H1 (cell line): ENCODE data around the gene ANKS1A. TPM values are rescaled to one million over a fixed set of nuclear protein-coding genes. Genes with fewer than 3 reads are reported as not detected.

Source experiments
- CTCF ChIA-PET: fragments of 300-600 bp; sonication (Branson Sonifier 250); formaldehyde crosslinking; loops from one replicate; lab custom pipeline; 2021; ENCODE audit not compliant: partially characterized antibody; lab: Charles Lee
- POLR2A ChIA-PET: fragments of 300-600 bp; sonication (Branson Sonifier 250); formaldehyde crosslinking; loops from one replicate; lab custom pipeline; 2021; ENCODE audit warnings: inconsistent platforms; ENCODE audit not compliant: partially characterized antibody; lab: Charles Lee
- DNase-seq, 2 experiments: peaks; one replicate each; pipeline versions ENCODE4 v3.0.0 to v3.0.0-alpha.2; 2010 to 2022; ENCODE audit warnings: low spot score in 2 of 2, low read depth in 1 of 2, mixed read lengths in 1 of 2
- FAIRE-seq: peaks from 2 replicates; lab custom pipeline; 2011; peaks lifted over from hg19 to GRCh38; lab: Jason Lieb, UNC
- H2AFZ ChIP-seq: 2 replicates; pipeline ENCODE4 v1.8.1; 2012; ENCODE audit warnings: low read length, inconsistent platforms
- H2AK5ac ChIP-seq: 2 replicates; pipeline ENCODE4 v1.6.1; 2013; ENCODE audit warnings: low read depth, low read length
- H2BK120ac ChIP-seq: replicated peaks from 2 replicates; pipeline ENCODE3; 2013; ENCODE audit warnings: low read depth, low read length, inconsistent platforms
- H2BK12ac ChIP-seq: 2 replicates; pipeline ENCODE4 v1.6.1; 2013; ENCODE audit warnings: low read depth, low read length
- H2BK15ac ChIP-seq: 2 replicates; pipeline ENCODE4 v1.6.1; 2013; ENCODE audit warnings: low read length
- H2BK20ac ChIP-seq: 2 replicates; pipeline ENCODE4 v1.6.1; 2013; ENCODE audit warnings: low read length
- H2BK5ac ChIP-seq: 2 replicates; pipeline ENCODE4 v1.6.1; 2013; ENCODE audit warnings: low read depth, low read length
- H3K14ac ChIP-seq: 2 replicates; pipeline ENCODE4 v1.6.1; 2013; ENCODE audit warnings: inconsistent platforms; ENCODE audit not compliant: insufficient read length
- H3K18ac ChIP-seq: 2 replicates; pipeline ENCODE4 v1.6.1; 2013; ENCODE audit warnings: low read length; ENCODE audit errors: extremely low read depth
- H3K23ac ChIP-seq: 2 replicates; pipeline ENCODE4 v1.6.1; 2013; ENCODE audit warnings: inconsistent platforms; ENCODE audit not compliant: insufficient read length
- H3K23me2 ChIP-seq: 2 replicates; pipeline ENCODE4 v1.6.1; 2013; ENCODE audit warnings: low read depth, low read length
- H3K27ac ChIP-seq: 2 replicates; pipeline ENCODE4 v1.6.1; 2011; ENCODE audit warnings: low read depth, low read length, inconsistent platforms
- H3K27me3 ChIP-seq, 4 experiments: replicated peaks in 1 of 4; 1 replicate in 1 of 4; 2 replicates in 3 of 4; pipeline versions ENCODE4 v1.6.1 to v1.8.1; 2011 to 2013; ENCODE audit warnings: low read length in 3 of 4, mild to moderate bottlenecking in 3 of 4, inconsistent platforms in 2 of 4, mixed read lengths in 2 of 4, moderate library complexity in 1 of 4; ENCODE audit not compliant: control insufficient read depth in 3 of 4, insufficient read depth in 3 of 4; ENCODE audit errors: extremely low read depth in 1 of 4
- H3K36me3 ChIP-seq, 4 experiments: 2 replicates each; pipeline versions ENCODE4 v1.6.1 to v1.8.1; 2011 to 2013; ENCODE audit warnings: mild to moderate bottlenecking in 4 of 4, low read length in 3 of 4, moderate library complexity in 2 of 4, control low read depth in 1 of 4, inconsistent platforms in 1 of 4; ENCODE audit not compliant: insufficient read depth in 4 of 4, control insufficient read depth in 2 of 4
- H3K4ac ChIP-seq: replicated peaks from 2 replicates; pipeline ENCODE3; 2013; ENCODE audit warnings: low read length, low read depth, mixed read lengths, inconsistent platforms; ENCODE audit not compliant: insufficient read length
- H3K4me1 ChIP-seq, 4 experiments: replicated peaks in 1 of 4; 1 replicate in 1 of 4; 2 replicates in 3 of 4; pipeline versions ENCODE4 v1.6.1 to v1.8.1; 2011 to 2013; ENCODE audit warnings: low read length in 3 of 4, inconsistent platforms in 2 of 4, mixed read lengths in 1 of 4; ENCODE audit not compliant: insufficient read depth in 4 of 4, control insufficient read depth in 3 of 4
- H3K4me2 ChIP-seq, 2 experiments: 2 replicates each; pipeline versions ENCODE4 v1.6.1 to v1.8.1; 2011 to 2013; ENCODE audit warnings: low read depth in 2 of 2, low read length in 2 of 2, control low read depth in 1 of 2, inconsistent platforms in 1 of 2, mild to moderate bottlenecking in 1 of 2; ENCODE audit not compliant: insufficient read depth in 1 of 2
- H3K4me3 ChIP-seq, 4 experiments: fragments of 200-600, 300-600 bp in 1 of 4; sonication (generic), shearing (Covaris generic), sonication (Bioruptor Twin) in 1 of 4; 2 replicates each; pipeline versions ENCODE4 v1.5.1 to v1.8.1; 2011 to 2016; ENCODE audit warnings: low read length in 4 of 4, low read depth in 3 of 4, control low read depth in 2 of 4, inconsistent platforms in 2 of 4, mild to moderate bottlenecking in 2 of 4, mixed read lengths in 1 of 4, moderate library complexity in 1 of 4; ENCODE audit not compliant: insufficient read depth in 2 of 4; ENCODE audit errors: extremely low read depth in 1 of 4
- H3K56ac ChIP-seq: replicated peaks from 2 replicates; pipeline ENCODE3; 2013; ENCODE audit warnings: low read depth, mild to moderate bottlenecking, mixed read lengths, low read length, inconsistent platforms; ENCODE audit not compliant: insufficient read length
- H3K79me1 ChIP-seq: 2 replicates; pipeline ENCODE4 v1.6.1; 2013; ENCODE audit warnings: low read depth, low read length, control low read depth
- H3K79me2 ChIP-seq, 2 experiments: 2 replicates each; pipeline versions ENCODE4 v1.6.1 to v1.8.1; 2012 to 2013; ENCODE audit warnings: low read length in 2 of 2, mild to moderate bottlenecking in 2 of 2, inconsistent platforms in 1 of 2; ENCODE audit not compliant: insufficient read depth in 2 of 2, control insufficient read depth in 1 of 2
- H3K9ac ChIP-seq, 4 experiments: replicated peaks in 1 of 4; 1 replicate in 1 of 4; 2 replicates in 3 of 4; pipeline versions ENCODE4 v1.6.1 to v1.8.1; 2011 to 2013; ENCODE audit warnings: low read depth in 3 of 4, low read length in 3 of 4, control low read depth in 2 of 4, mild to moderate bottlenecking in 2 of 4, moderate library complexity in 2 of 4, inconsistent platforms in 1 of 4; ENCODE audit errors: extremely low read depth in 1 of 4
- H3K9me3 ChIP-seq, 2 experiments: 2 replicates each; pipeline versions ENCODE4 v1.6.1 to v1.8.1; 2012 to 2013; ENCODE audit warnings: mild to moderate bottlenecking in 2 of 2, moderate library complexity in 2 of 2, control low read depth in 1 of 2, inconsistent platforms in 1 of 2, low read depth in 1 of 2, low read length in 1 of 2, mixed read lengths in 1 of 2; ENCODE audit not compliant: insufficient read depth in 2 of 2
- H4K20me1 ChIP-seq, 2 experiments: replicated peaks in 1 of 2; 2 replicates each; pipeline versions ENCODE3 to v1.8.1; 2011 to 2013; ENCODE audit warnings: inconsistent platforms in 2 of 2, low read length in 2 of 2, mild to moderate bottlenecking in 1 of 2; ENCODE audit not compliant: insufficient read depth in 2 of 2, control insufficient read depth in 1 of 2
- H4K5ac ChIP-seq: 2 replicates; pipeline ENCODE4 v1.6.1; 2013; ENCODE audit warnings: low read length, low read depth, mixed read lengths, inconsistent platforms; ENCODE audit not compliant: insufficient read length
- H4K8ac ChIP-seq: 2 replicates; pipeline ENCODE4 v1.8.0; 2013; ENCODE audit warnings: mild to moderate bottlenecking, moderate library complexity, low read length, inconsistent platforms; ENCODE audit not compliant: insufficient read depth; ENCODE audit errors: extremely low read depth
- H4K91ac ChIP-seq: replicated peaks from 2 replicates; pipeline ENCODE3; 2013; ENCODE audit warnings: low read length, mixed read lengths, inconsistent platforms; ENCODE audit not compliant: insufficient read length
- KDM1A ChIP-seq: fragments of 200-600, 300-600 bp; sonication (generic); IDR thresholded peaks from 2 replicates; pipeline ENCODE4 v1.7.1; 2016; ENCODE audit warnings: mild to moderate bottlenecking, low read length, borderline replicate concordance
- RAD21 ChIP-seq, 2 experiments: IDR thresholded peaks in 1 of 2; conservative IDR thresholded peaks in 1 of 2; 2 replicates each; pipeline ENCODE4 v1.6.1; 2011; ENCODE audit warnings: low read depth in 2 of 2, low read length in 2 of 2, improper control_type of control experiment in 1 of 2, inconsistent platforms in 1 of 2, mild to moderate bottlenecking in 1 of 2, moderate library complexity in 1 of 2
- RNF2 ChIP-seq: fragments of 200-900, 300-1000 bp; sonication (generic); IDR thresholded peaks from 2 replicates; pipeline ENCODE4 v1.7.1; 2016; ENCODE audit warnings: borderline replicate concordance, low read depth, mild to moderate bottlenecking, antibody characterized with exemption, low read length; ENCODE audit not compliant: poor library complexity, severe bottlenecking; ENCODE audit errors: missing control alignments
- TCF12 ChIP-seq: IDR thresholded peaks from 2 replicates; pipeline ENCODE4 v1.6.1; 2011; ENCODE audit warnings: low read depth, mild to moderate bottlenecking, low read length
- TEAD4 ChIP-seq: IDR thresholded peaks from 2 replicates; pipeline ENCODE4 v1.6.1; 2012; ENCODE audit warnings: low read depth, low read length, inconsistent platforms, mixed read lengths
- WGBS, 2 experiments: shearing (Covaris generic) in 1 of 2; methylation state at CpG; one replicate each; pipeline versions ENCODE4 v1.1.6 to v1.1.7; 2013 to 2015; ENCODE audit warnings: low lambda C conversion rate in 2 of 2, mixed read lengths in 2 of 2, inconsistent platforms in 1 of 2, low coverage in 1 of 2, missing lambda C conversion rate in 1 of 2; ENCODE audit not compliant: insufficient replicate concordance in 2 of 2, insufficient coverage in 1 of 2, insufficient read length in 1 of 2; ENCODE audit errors: extremely low coverage in 1 of 2, missing lambda C conversion rate in 1 of 2; 5-methylcytosine and 5-hydroxymethylcytosine counted together
- polyA plus RNA-seq, 7 experiments: library from polyadenylated mRNA; depleted of rRNA in 3 of 7; stranded (reverse) in 5 of 7; unstranded in 2 of 7; fragments of >200 nt in 5 of 7; fragments of 200-250 nt in 2 of 7; gene quantifications; 1 replicate in 5 of 7; 2 replicates in 1 of 7; 4 replicates in 1 of 7; pipeline versions ENCODE4 v1.2.1 to v1.2.3, GENCODE V29; 2011 to 2013; ENCODE audit warnings: missing spikeins in 2 of 7, mixed read lengths in 2 of 7
- total RNA-seq: library from RNA; stranded (reverse); fragmentation: NEBNext Ultra II Directional; extraction: Animal tissue kit (Norgen Biotek cat#: 25700); gene quantifications from 2 replicates; pipeline ENCODE4 v1.2.1, GENCODE V29; 2021
- TF ChIP-seq, protein P1 (sequence below), 3 experiments: IDR thresholded peaks; 1 replicate in 2 of 3; 2 replicates in 1 of 3; pipeline versions ENCODE4 v1.5.1 to v1.6.1; 2011; ENCODE audit warnings: low read length in 3 of 3, mild to moderate bottlenecking in 3 of 3, inconsistent platforms in 2 of 3, low read depth in 1 of 3, moderate library complexity in 1 of 3; ENCODE audit not compliant: insufficient read depth in 1 of 3; ENCODE audit errors: control extremely low read depth in 1 of 3

The ANKS1A gene
- total and polyA plus RNA-seq, 2 of the 8 experiments (the other 6 are each of a cell fraction or from before 2014, with no cell fraction given) = 9.8 to 30.9 TPM

GRCh38 chr6:35064757-35065440, 175.8 kb downstream of the ANKS1A start:
- FAIRE-seq = peak; percentile 74
- 0 out of 2 replicates have a peak overlapping the region, but pooled peaks have one; percentile 34 for H3K27ac ChIP-seq

More at GRCh38 chr6:35064757-35065440, 175.8 kb downstream of the ANKS1A start:
- Histone ChIP-seq H3K56ac (no peak overlapping the region), H4K8ac (no peak overlapping the region), H3K23me2 (no peaks in the 10 kb centered on the region; the same call in 1 of the 2 replicates), H2AFZ (no peak overlapping the region), H3K14ac (no peak overlapping the region), H3K4me2 (no peak overlapping the region), H3K18ac (no peak overlapping the region), H4K20me1 (no peaks in the 10 kb centered on the region), H2BK15ac (no peak overlapping the region), H4K5ac (no peak overlapping the region), H2BK12ac (no peak overlapping the region), H3K4me1 (peaks cover 0 to 16% (median 9%) of the 10 kb centered on the region in 4 experiments; a peak in 6 of 7 replicates), H3K79me2 (no peaks in the 10 kb centered on the region), H3K79me1 (no peaks in the 10 kb centered on the region; the same call in 1 of the 2 replicates), H3K4ac (no peak overlapping the region), H3K23ac (no peak overlapping the region), H3K36me3 (peaks cover 0 to 4% (median 0%) of the 10 kb centered on the region in 4 experiments; a peak in 2 of 8 replicates), H2BK120ac (no peak overlapping the region), H3K9ac (no peak overlapping the region), H3K27me3 (no peaks in the 10 kb centered on the region), H2BK5ac (no peak overlapping the region), H3K4me3 (no peak overlapping the region), H2AK5ac (no peak overlapping the region), H4K91ac (no peak overlapping the region), H2BK20ac (no peak overlapping the region), H3K9me3 (no peaks in the 10 kb centered on the region)
- 86% methylated on average over 8 of the region's 8 CpGs; no CpG with 5 or more reads in 1 of the 2 experiments for WGBS, 2 experiments
- TF ChIP-seq KDM1A = no peak
- TF ChIP-seq, protein P1, sequence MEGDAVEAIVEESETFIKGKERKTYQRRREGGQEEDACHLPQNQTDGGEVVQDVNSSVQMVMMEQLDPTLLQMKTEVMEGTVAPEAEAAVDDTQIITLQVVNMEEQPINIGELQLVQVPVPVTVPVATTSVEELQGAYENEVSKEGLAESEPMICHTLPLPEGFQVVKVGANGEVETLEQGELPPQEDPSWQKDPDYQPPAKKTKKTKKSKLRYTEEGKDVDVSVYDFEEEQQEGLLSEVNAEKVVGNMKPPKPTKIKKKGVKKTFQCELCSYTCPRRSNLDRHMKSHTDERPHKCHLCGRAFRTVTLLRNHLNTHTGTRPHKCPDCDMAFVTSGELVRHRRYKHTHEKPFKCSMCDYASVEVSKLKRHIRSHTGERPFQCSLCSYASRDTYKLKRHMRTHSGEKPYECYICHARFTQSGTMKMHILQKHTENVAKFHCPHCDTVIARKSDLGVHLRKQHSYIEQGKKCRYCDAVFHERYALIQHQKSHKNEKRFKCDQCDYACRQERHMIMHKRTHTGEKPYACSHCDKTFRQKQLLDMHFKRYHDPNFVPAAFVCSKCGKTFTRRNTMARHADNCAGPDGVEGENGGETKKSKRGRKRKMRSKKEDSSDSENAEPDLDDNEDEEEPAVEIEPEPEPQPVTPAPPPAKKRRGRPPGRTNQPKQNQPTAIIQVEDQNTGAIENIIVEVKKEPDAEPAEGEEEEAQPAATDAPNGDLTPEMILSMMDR (IDR thresholded peaks at IDR 0.05; ENCODE audit: control extremely low read depth in 1 of 3, insufficient read depth in 1 of 3, low read depth in 1 of 3, low read length in 3 of 3) = peak in 2 of 3 experiments; percentile 50 to 56; a peak in 3 of 4 replicates
- peak; percentile 71 for TF ChIP-seq TEAD4
- 0 out of 2 replicates have a peak, but pooled peaks have one; percentile 27 for TF ChIP-seq TCF12
- no peak for TF ChIP-seq RNF2
- TF ChIP-seq RAD21 (IDR thresholded peaks at IDR 0.05 in 1 of 2, conservative IDR thresholded peaks at IDR 0.05 in 1 of 2; ENCODE audit: low read depth in 2 of 2, low read length in 2 of 2) = peak; percentile 52 to 63
- CTCF ChIA-PET = interaction anchor here (0.8 to 3.3 kb wide), 16 partner anchors 9 to 176 kb away, joined by 3 to 12 read pairs (median 4); no protein-coding TSS in a partner anchor
- POLR2A ChIA-PET = interaction anchor here (0.6 kb wide), 1 partner anchor 13 kb away, joined by 3 read pairs; no protein-coding TSS in a partner anchor
- no peak for DNase-seq
